Sigmoid colon (tissue), 4 donors: ENCODE results near the gene ANKMY1.

ENCODE experiments used
- CTCF ChIP-seq, 4 experiments: fragments of 450-650 bp in 3 of 4; fragments of 200-600 bp in 1 of 4; IDR thresholded peaks; one replicate each; pipeline ENCODE4 v1.5.1; 2016 to 2019; ENCODE audit warnings: antibody characterized with exemption in 4 of 4, mild to moderate bottlenecking in 3 of 4, moderate library complexity in 2 of 4
- POLR2A ChIP-seq, 2 donors: fragments of 450-650 bp; IDR thresholded peaks; one replicate each; pipeline ENCODE4 v1.6.1; 2016; ENCODE audit warnings: antibody characterized with exemption in 2 of 2, mild to moderate bottlenecking in 2 of 2, moderate library complexity in 2 of 2
- POLR2AphosphoS5 ChIP-seq, 4 donors: sonication (generic); formaldehyde crosslinking; IDR thresholded peaks; one replicate each; pipeline ENCODE4 v1.6.1; 2017; ENCODE audit warnings: antibody characterized with exemption in 4 of 4

- no peak for TF ChIP-seq CTCF (IDR thresholded peaks at IDR 0.05)
- TF ChIP-seq POLR2A (IDR thresholded peaks at IDR 0.05) = no peak
- TF ChIP-seq POLR2AphosphoS5 (IDR thresholded peaks at IDR 0.05) = no peak
Observed at GRCh38 chr2:240520130-240520973, 37.4 kb downstream of the ANKMY1 start.
